ENCODE measurements around the gene ETS1. TPM values are rescaled to one million over a fixed set of nuclear protein-coding genes. Genes with fewer than 3 reads are reported as not detected.

Gene ETS1
- total RNA-seq, 6 experiments from 2014 or later, result 14.2 to 37.2 (median 23.3) TPM

GRCh38 chr11:128506999-128507611, 80.3 kb downstream of the ETS1 start:
- WGBS (ENCODE audit: insufficient coverage, low coverage, low lambda C conversion rate, missing lambda C conversion rate), result 15% methylated on average over 8 of the region's 12 CpGs
- DNase-seq, result peak; percentile 61 to 69 (median 67)
- intact Hi-C loops (cut with DNase I), result no loop called here
- peaks cover 0 to 4% (median 0%) of the 10 kb centered on the region in 4 donors for H3K4me1 ChIP-seq
- peak overlapping the region in 2 of 3 donors; percentile 1 to 26 for H3K4me3 ChIP-seq
- no peaks in the 10 kb centered on the region for H3K9me3 ChIP-seq
- peak overlapping the region; percentile 17 to 66 (median 52) for H3K27ac ChIP-seq
- TF ChIP-seq CTCF (IDR thresholded peaks at IDR 0.05) (no peak), POLR2A (IDR thresholded peaks at IDR 0.05) (peak; percentile 58)
- H3K27me3 ChIP-seq, result no peaks in the 10 kb centered on the region
- no peaks in the 10 kb centered on the region for H3K36me3 ChIP-seq
- ATAC-seq, result peak; percentile 84 to 94 (median 87)

GRCh38 chr11:128506356-128506755, 81.0 kb downstream of the ETS1 start:
- no peak for TF ChIP-seq POLR2A (IDR thresholded peaks at IDR 0.05)
- no peak for TF ChIP-seq CTCF (IDR thresholded peaks at IDR 0.05)
- Histone ChIP-seq H3K4me3 (no peak overlapping the region), H3K27me3 (no peaks in the 10 kb centered on the region), H3K27ac (peak overlapping the region in 2 of 3 donors; percentile 4 to 66), H3K9me3 (no peaks in the 10 kb centered on the region), H3K36me3 (no peaks in the 10 kb centered on the region), H3K4me1 (peaks cover 0 to 4% (median 0%) of the 10 kb centered on the region in 4 donors)
- WGBS (ENCODE audit: insufficient coverage, low coverage, low lambda C conversion rate, missing lambda C conversion rate), result 61% methylated on average over 8 of the region's 15 CpGs
- DNase-seq, result no peak
- no peak for ATAC-seq
- intact Hi-C loops (cut with DNase I), result no loop called here

- no peak for TF ChIP-seq POLR2A (IDR thresholded peaks at IDR 0.05)
- TF ChIP-seq CTCF (IDR thresholded peaks at IDR 0.05), result no peak
- Histone ChIP-seq H3K9me3 (no peaks in the 10 kb centered on the region), H3K27ac (peak overlapping the region in 1 of 3 donors; percentile 12), H3K36me3 (no peaks in the 10 kb centered on the region), H3K4me1 (peaks cover 0 to 7% (median 0%) of the 10 kb centered on the region in 4 donors), H3K4me3 (no peak overlapping the region), H3K27me3 (no peaks in the 10 kb centered on the region)
- intact Hi-C loops (cut with DNase I), result no loop called here
- WGBS (ENCODE audit: insufficient coverage, low coverage, low lambda C conversion rate, missing lambda C conversion rate), result 50% methylated on average over 7 of the region's 12 CpGs
- DNase-seq, result no peak
- peak in 1 of 4 donors; percentile 11 for ATAC-seq
Measured at GRCh38 chr11:128505449-128506065, 81.8 kb downstream of the ETS1 start.

GRCh38 chr11:128504486-128504885, 82.9 kb downstream of the ETS1 start:
- no peaks in the 10 kb centered on the region for H3K27me3 ChIP-seq
- DNase-seq (no peak), ATAC-seq (no peak)
- peaks cover 0 to 18% (median 3%) of the 10 kb centered on the region in 4 donors for H3K4me1 ChIP-seq
- WGBS (ENCODE audit: insufficient coverage, low coverage, low lambda C conversion rate, missing lambda C conversion rate), result 67% methylated on average over 2 of the region's 2 CpGs
- no peaks in the 10 kb centered on the region for H3K9me3 ChIP-seq
- H3K36me3 ChIP-seq, result no peaks in the 10 kb centered on the region
- H3K4me3 ChIP-seq, result no peak overlapping the region
- TF ChIP-seq CTCF (IDR thresholded peaks at IDR 0.05) (no peak), POLR2A (IDR thresholded peaks at IDR 0.05) (no peak)
- H3K27ac ChIP-seq, result peak overlapping the region in 1 of 3 donors; percentile 6
- intact Hi-C loops (cut with DNase I), result no loop called here
